ENCODE data around the gene CLEC2A.
"Not testable (repeated sequence)": the region's sequence is repeated elsewhere in the genome, so short reads cannot be mapped to it uniquely, and the experiment has no call there.

CLEC2A gene

GRCh38 chr12:9932270-9932669 is at the start of gene CLEC2A:
TSS of gene CLEC2A (minus strand) at chr12:9932370. CDS start at chr12:9932329, 41 bp downstream.
- DNase-seq, result no peak

- DNase-seq, result no peak
Observed at GRCh38 chr12:9980126-9980525, 48.0 kb upstream of the CLEC2A start.

- DNase-seq, result no peak
Observed at GRCh38 chr12:9977916-9978315, 45.7 kb upstream of the CLEC2A start.

GRCh38 chr12:9976626-9977025 is 44.5 kb upstream of the CLEC2A start:
- DNase-seq, result not testable (repeated sequence)

- DNase-seq, result no peak
Observed at GRCh38 chr12:9975614-9976013, 43.4 kb upstream of the CLEC2A start.

GRCh38 chr12:9974731-9975130 is 42.6 kb upstream of the CLEC2A start:
- DNase-seq, result not testable (repeated sequence)

- no peak for DNase-seq
Observed at GRCh38 chr12:9973949-9974348, 41.8 kb upstream of the CLEC2A start.

GRCh38 chr12:9971181-9971580 is 39.0 kb upstream of the CLEC2A start, which contains the start of gene CLEC12A:
TSS of gene CLEC12A (plus strand) at chr12:9971409. CDS start at chr12:9971597, 188 bp downstream.
- no peak for DNase-seq

GRCh38 chr12:9969673-9970072 is 37.5 kb upstream of the CLEC2A start:
- DNase-seq, result no peak

- no peak for DNase-seq
Observed at GRCh38 chr12:9961901-9962300, 29.7 kb upstream of the CLEC2A start.

GRCh38 chr12:9961106-9961505 is 28.9 kb upstream of the CLEC2A start:
- DNase-seq, result no peak

GRCh38 chr12:9960590-9960989 is 28.4 kb upstream of the CLEC2A start:
- DNase-seq, result no peak

- DNase-seq, result no peak
Observed at GRCh38 chr12:9957834-9958233, 25.7 kb upstream of the CLEC2A start.

- DNase-seq, result not testable (repeated sequence)
Observed at GRCh38 chr12:9952954-9953729, 21.0 kb upstream of the CLEC2A start.

- no peak for DNase-seq
Observed at GRCh38 chr12:9951026-9951675, 19.0 kb upstream of the CLEC2A start.

GRCh38 chr12:9948606-9949296 is 16.6 kb upstream of the CLEC2A start:
- no peak for DNase-seq

GRCh38 chr12:9947674-9948073 is 15.5 kb upstream of the CLEC2A start:
- no peak for DNase-seq

GRCh38 chr12:9944391-9944790 is 12.2 kb upstream of the CLEC2A start:
- no peak for DNase-seq

GRCh38 chr12:9943240-9943639 is 11.1 kb upstream of the CLEC2A start:
- no peak for DNase-seq

- DNase-seq, result no peak
Observed at GRCh38 chr12:9941838-9942237, 9.7 kb upstream of the CLEC2A start.

- no peak for DNase-seq
Observed at GRCh38 chr12:9940375-9940774, 8.2 kb upstream of the CLEC2A start.

- DNase-seq, result no peak
Observed at GRCh38 chr12:9936591-9936990, 4.4 kb upstream of the CLEC2A start.

- DNase-seq, result no peak
Observed at GRCh38 chr12:9935026-9935425, 2.9 kb upstream of the CLEC2A start.

- no peak for DNase-seq
Observed at GRCh38 chr12:9933958-9934357, 1.8 kb upstream of the CLEC2A start.

Data from stimulated activated CD4-positive, alpha-beta T cell treated with anti-CD3 and anti-CD28 coated beads, Interleukin-4, amount 100 ng/mL, for 1 hour (primary cell).